ENCODE data around the gene KAT2A. TPM values are rescaled to one million over a fixed set of nuclear protein-coding genes. Genes with fewer than 3 reads are reported as not detected.
"Not testable (repeated sequence)": the region's sequence is repeated elsewhere in the genome, so short reads cannot be mapped to it uniquely, and the experiment has no call there.

Gene KAT2A
- total RNA-seq, 3 donors from 2014 or later (not counting 1 experiment from before 2014, with no cell fraction given), result 29.6 to 32.8 (median 29.9) TPM

DNA sequence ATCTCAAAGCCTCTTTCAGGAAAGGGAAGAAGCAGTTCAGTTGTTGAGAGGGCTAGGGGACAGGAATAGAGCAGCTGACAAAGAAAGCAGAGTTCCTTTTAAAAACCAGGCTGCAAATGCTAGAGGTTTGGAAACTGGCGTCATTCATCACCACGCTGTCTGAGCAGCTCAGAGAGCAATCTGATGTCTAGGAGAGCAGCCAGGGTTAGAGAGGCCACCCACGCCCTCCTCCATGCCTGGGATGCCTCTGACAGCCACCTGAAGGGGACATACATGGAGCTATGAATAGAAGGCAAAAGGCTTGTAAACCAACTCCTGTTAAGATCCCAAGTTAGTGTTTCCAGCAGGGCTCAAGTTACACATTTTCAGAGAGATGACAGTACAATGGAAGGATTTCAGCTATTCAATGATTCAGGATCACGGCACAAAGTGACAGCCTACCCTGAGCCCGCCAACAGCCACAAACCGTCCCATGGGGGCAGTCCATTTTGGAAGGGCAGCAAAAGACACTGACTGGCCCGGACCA, 21.3 kb upstream of the KAT2A start:
- no peaks in the 10 kb centered on the region for H3K9me3 ChIP-seq (ENCODE audit: control insufficient read depth, insufficient read depth, low read length)
- TF ChIP-seq, protein P1, sequence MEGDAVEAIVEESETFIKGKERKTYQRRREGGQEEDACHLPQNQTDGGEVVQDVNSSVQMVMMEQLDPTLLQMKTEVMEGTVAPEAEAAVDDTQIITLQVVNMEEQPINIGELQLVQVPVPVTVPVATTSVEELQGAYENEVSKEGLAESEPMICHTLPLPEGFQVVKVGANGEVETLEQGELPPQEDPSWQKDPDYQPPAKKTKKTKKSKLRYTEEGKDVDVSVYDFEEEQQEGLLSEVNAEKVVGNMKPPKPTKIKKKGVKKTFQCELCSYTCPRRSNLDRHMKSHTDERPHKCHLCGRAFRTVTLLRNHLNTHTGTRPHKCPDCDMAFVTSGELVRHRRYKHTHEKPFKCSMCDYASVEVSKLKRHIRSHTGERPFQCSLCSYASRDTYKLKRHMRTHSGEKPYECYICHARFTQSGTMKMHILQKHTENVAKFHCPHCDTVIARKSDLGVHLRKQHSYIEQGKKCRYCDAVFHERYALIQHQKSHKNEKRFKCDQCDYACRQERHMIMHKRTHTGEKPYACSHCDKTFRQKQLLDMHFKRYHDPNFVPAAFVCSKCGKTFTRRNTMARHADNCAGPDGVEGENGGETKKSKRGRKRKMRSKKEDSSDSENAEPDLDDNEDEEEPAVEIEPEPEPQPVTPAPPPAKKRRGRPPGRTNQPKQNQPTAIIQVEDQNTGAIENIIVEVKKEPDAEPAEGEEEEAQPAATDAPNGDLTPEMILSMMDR (IDR thresholded peaks at IDR 0.05), result no peak
- intact Hi-C loops (cut with micrococcal nuclease), result no loop called here
- no peak overlapping the region for H3K27ac ChIP-seq (ENCODE audit: low read length)
- no peaks in the 10 kb centered on the region for H3K27me3 Mint-ChIP-seq (ENCODE audit: low read depth in 2 of 2)
- no peaks in the 10 kb centered on the region for H3K9me3 Mint-ChIP-seq
- DNase-seq, result no peak
- peaks cover 21% of the 10 kb centered on the region for H3K36me3 ChIP-seq (ENCODE audit: control insufficient read depth, insufficient read depth, low read length)
- ATAC-seq, result no peak
- no peak overlapping the region for H3K4me3 Mint-ChIP-seq
- WGBS (ENCODE audit: insufficient coverage), result 97% methylated on average over 7 of the region's 7 CpGs
- no peak overlapping the region for H3K4me3 ChIP-seq (ENCODE audit: low read length)
- no peaks in the 10 kb centered on the region for H3K27me3 ChIP-seq (ENCODE audit: control insufficient read depth, insufficient read depth, low read length)
- H3K36me3 Mint-ChIP-seq, result no peaks in the 10 kb centered on the region
- peaks cover 3% of the 10 kb centered on the region for H3K4me1 ChIP-seq (ENCODE audit: control insufficient read depth, insufficient read depth, low read length)
- no peak overlapping the region for H3K27ac Mint-ChIP-seq
- peaks cover 30 to 49% of the 10 kb centered on the region in 2 donors for H3K4me1 Mint-ChIP-seq

DNA sequence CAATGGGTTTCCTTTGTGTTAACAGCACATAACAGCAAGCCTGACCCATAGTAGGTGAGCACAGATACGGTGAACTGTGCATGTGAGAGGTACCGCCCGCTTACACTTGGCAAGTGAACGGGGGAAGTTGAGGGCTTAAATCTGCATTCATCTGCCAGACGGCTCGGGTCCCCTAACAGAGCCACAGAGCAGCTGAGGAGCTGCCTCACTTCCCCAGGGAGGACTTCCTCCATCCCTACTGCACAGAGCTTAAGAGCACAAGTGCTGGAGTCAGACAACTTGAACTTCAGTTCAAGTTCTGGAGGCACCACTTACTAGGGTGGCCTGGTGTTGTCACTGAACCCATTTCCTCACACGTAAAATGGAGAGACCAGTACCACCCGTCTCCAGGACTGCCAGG, 20.2 kb upstream of the KAT2A start:
- Mint-ChIP-seq H3K36me3 (no peaks in the 10 kb centered on the region), H3K4me3 (no peak overlapping the region), H3K9me3 (no peaks in the 10 kb centered on the region), H3K27me3 (ENCODE audit: low read depth in 2 of 2) (no peaks in the 10 kb centered on the region), H3K27ac (peak overlapping the region in 1 of 2 donors; percentile 18), H3K4me1 (peaks cover 28 to 44% of the 10 kb centered on the region in 2 donors)
- TF ChIP-seq, protein P1 (IDR thresholded peaks at IDR 0.05), result no peak
- intact Hi-C loops (cut with micrococcal nuclease), result no loop called here
- H3K27ac ChIP-seq (ENCODE audit: low read length), result no peak overlapping the region
- H3K9me3 ChIP-seq (ENCODE audit: control insufficient read depth, insufficient read depth, low read length), result no peaks in the 10 kb centered on the region
- DNase-seq (no peak), ATAC-seq (no peak)
- peaks cover 18% of the 10 kb centered on the region for H3K36me3 ChIP-seq (ENCODE audit: control insufficient read depth, insufficient read depth, low read length)
- H3K4me1 ChIP-seq (ENCODE audit: control insufficient read depth, insufficient read depth, low read length), result peaks cover 3% of the 10 kb centered on the region
- no peak overlapping the region for H3K4me3 ChIP-seq (ENCODE audit: low read length)
- H3K27me3 ChIP-seq (ENCODE audit: control insufficient read depth, insufficient read depth, low read length), result no peaks in the 10 kb centered on the region
- WGBS (ENCODE audit: insufficient coverage), result 81% methylated on average over 8 of the region's 8 CpGs

DNA sequence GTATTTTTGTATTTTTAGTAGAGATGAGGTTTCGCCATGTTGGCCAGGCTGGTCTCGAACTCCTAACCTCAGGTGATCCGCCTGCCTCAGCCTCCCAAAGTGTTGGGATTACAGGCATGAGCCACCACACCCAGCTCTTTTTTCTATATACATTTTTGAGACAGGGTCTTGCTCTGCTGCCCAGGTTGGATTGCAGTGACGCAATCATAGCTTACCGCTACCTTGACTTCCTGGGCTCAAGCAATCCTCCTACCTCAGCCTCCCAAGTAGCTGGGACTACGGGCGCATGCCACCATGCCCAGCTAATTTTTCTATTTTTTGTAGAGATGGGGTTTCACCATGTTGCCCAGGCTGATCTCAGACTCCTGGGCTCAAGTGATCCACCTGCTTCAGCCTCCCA, 19.5 kb upstream of the KAT2A start:
- H3K27ac ChIP-seq (ENCODE audit: low read length); H3K27me3 Mint-ChIP-seq (ENCODE audit: low read depth in 2 of 2); intact Hi-C loops (cut with micrococcal nuclease); ATAC-seq; H3K9me3 ChIP-seq (ENCODE audit: control insufficient read depth, insufficient read depth, low read length); H3K27me3 ChIP-seq (ENCODE audit: control insufficient read depth, insufficient read depth, low read length); DNase-seq; H3K4me3 ChIP-seq (ENCODE audit: low read length); H3K36me3 Mint-ChIP-seq; H3K4me1 ChIP-seq (ENCODE audit: control insufficient read depth, insufficient read depth, low read length); H3K4me3 Mint-ChIP-seq; H3K9me3 Mint-ChIP-seq: not testable (repeated sequence)
- Mint-ChIP-seq H3K4me1 (peaks cover 35 to 46% of the 10 kb centered on the region in 2 donors), H3K27ac (peak overlapping the region in 1 of 2 donors; percentile 18)
- WGBS (ENCODE audit: insufficient coverage), result 100% methylated on average over 7 of the region's 7 CpGs
- H3K36me3 ChIP-seq (ENCODE audit: control insufficient read depth, insufficient read depth, low read length), result peaks cover 23% of the 10 kb centered on the region

DNA sequence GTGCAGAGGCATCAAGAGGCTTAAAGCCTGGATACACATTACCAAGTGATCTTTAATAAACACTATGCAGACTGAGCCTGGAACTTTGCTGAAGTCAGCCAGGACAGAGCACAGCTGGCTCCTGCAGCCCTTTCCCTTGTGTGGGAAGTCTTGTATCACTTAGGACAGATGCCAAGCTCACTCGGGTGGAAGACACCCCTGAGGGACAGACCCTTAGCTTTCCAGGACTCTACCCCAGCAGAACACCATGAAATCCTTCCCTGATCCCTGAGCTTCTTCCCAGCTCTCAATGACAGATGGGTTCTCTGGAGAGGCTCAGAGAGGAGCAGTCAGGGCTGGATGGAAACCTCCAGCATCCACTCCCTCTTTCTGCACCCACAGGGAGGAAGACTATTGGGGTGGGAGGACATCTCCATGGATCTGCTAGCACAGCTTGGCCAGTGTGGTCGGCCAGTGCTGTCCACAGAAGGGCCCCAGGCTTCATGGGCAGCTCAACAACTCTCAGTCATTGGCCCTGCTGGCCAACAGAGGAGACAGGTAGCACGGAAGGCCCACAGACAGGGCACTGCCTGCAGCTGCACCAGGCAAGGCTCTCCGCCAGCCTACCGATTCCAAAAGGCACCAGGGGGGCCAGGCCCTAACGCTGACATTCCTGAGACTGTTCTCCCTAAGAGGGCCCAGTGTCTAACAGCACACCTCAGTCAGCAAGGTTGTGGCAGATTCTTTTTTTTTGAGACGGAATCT, 17.8 kb upstream of the KAT2A start:
- H3K27ac Mint-ChIP-seq, result no peak overlapping the region
- DNase-seq, result no peak
- H3K9me3 Mint-ChIP-seq, result no peaks in the 10 kb centered on the region
- ATAC-seq, result no peak
- H3K4me3 Mint-ChIP-seq, result no peak overlapping the region
- H3K4me1 Mint-ChIP-seq, result peaks cover 39 to 59% of the 10 kb centered on the region in 2 donors
- H3K4me1 ChIP-seq (ENCODE audit: control insufficient read depth, insufficient read depth, low read length), result peaks cover 20% of the 10 kb centered on the region
- no peaks in the 10 kb centered on the region for H3K36me3 Mint-ChIP-seq
- no peaks in the 10 kb centered on the region for H3K9me3 ChIP-seq (ENCODE audit: control insufficient read depth, insufficient read depth, low read length)
- H3K27me3 ChIP-seq (ENCODE audit: control insufficient read depth, insufficient read depth, low read length), result no peaks in the 10 kb centered on the region
- 95% methylated on average over 7 of the region's 7 CpGs for WGBS (ENCODE audit: insufficient coverage)
- H3K27ac ChIP-seq (ENCODE audit: low read length), result no peak overlapping the region
- no peak overlapping the region for H3K4me3 ChIP-seq (ENCODE audit: low read length)
- TF ChIP-seq, protein P1 (IDR thresholded peaks at IDR 0.05), result no peak
- peaks cover 26% of the 10 kb centered on the region for H3K36me3 ChIP-seq (ENCODE audit: control insufficient read depth, insufficient read depth, low read length)
- intact Hi-C loops (cut with micrococcal nuclease), result no loop called here
- no peaks in the 10 kb centered on the region for H3K27me3 Mint-ChIP-seq (ENCODE audit: low read depth in 2 of 2)
